Measurements from ENCODE around the gene CIPC. TPM values are rescaled to one million over a fixed set of nuclear protein-coding genes. Genes with fewer than 3 reads are reported as not detected.

CIPC gene
- total RNA-seq, 1 experiment from 2014 or later = 20.6 TPM

DNA sequence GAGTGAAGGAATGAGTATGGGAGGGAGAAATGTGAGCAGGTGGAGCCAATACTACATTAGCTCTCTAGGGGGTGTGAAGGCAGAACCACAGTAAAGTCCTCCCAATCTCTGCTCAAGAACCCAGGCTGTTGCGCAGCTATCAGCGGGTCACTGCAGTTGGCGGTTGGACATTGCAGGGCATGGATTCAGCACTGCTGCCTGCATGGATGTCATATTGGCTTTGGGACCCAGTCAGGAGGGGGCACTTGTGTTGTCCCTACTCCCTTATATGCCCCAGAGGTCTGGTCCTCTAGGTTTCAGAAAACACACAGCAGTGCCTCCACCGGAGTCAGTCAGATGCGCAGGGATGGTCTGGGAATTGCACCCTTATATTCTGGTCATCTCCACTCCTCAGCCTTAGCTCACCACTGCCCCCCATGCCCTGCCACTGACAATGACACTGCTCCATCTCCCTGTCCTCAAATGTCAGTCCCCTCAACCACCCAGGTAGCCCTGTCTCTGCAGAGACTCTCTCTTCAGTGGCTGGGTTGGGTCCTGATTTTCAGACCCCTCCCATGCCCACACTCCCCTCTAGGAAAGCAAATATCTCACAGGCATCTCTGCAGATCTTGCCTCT, 33.9 kb downstream of the CIPC start:
- H3K36me3 ChIP-seq (ENCODE audit: control insufficient read depth in 1 of 2, insufficient read depth in 2 of 2, low read length in 2 of 2) = no peaks in the 10 kb centered on the region
- no peaks in the 10 kb centered on the region for H3K27me3 ChIP-seq (ENCODE audit: insufficient read depth, low read length)
- H3K9me2 ChIP-seq (ENCODE audit: insufficient read depth) = no peaks in the 10 kb centered on the region
- ATAC-seq = no peak
- ChIA-PET RAD21 (ENCODE audit: low non-redundant PET in 1 of 2, low total read pairs in 2 of 2, uncharacterized antibody in 2 of 2, unreplicated experiment in 2 of 2) (interaction anchor here in 1 of 2 experiments (0.9 kb wide), 1 partner anchor 8 kb away, joined by 3 read pairs; no protein-coding TSS in a partner anchor), POLR2A (no interaction called here), CTCF (interaction anchor here (1.0 kb wide), 1 partner anchor 9 kb away, joined by 3 read pairs; no protein-coding TSS in a partner anchor)
- H3K4me1 ChIP-seq (ENCODE audit: control insufficient read depth in 1 of 2, insufficient read depth in 2 of 2, low read length in 2 of 2) = peaks cover 23 to 42% of the 10 kb centered on the region in 2 experiments
- no peak overlapping the region for H2AFZ ChIP-seq (ENCODE audit: low read depth, low read length, poor library complexity, severe bottlenecking)
- H3K4me3 ChIP-seq (replicated peaks in 1 of 2; ENCODE audit: low read depth in 1 of 2, low read length in 2 of 2) = no peak overlapping the region
- H3K79me2 ChIP-seq (ENCODE audit: insufficient read depth, low read length) = no peaks in the 10 kb centered on the region
- H3K4me2 ChIP-seq (ENCODE audit: low read length) = no peak overlapping the region
- DNase-seq (ENCODE audit: low read depth, low spot score) = no peak
- H3K9ac ChIP-seq (ENCODE audit: low read length) = no peak overlapping the region
- TF ChIP-seq FOSL1 (IDR thresholded peaks at IDR 0.05; ENCODE audit: low read depth) (no peak), POLR2AphosphoS5 (IDR thresholded peaks at IDR 0.05; ENCODE audit: low read depth, low read length) (no peak), EGR1 (IDR thresholded peaks at IDR 0.05; ENCODE audit: low read depth) (no peak), JUND (IDR thresholded peaks at IDR 0.05) (no peak), ZNF274 (IDR thresholded peaks at IDR 0.05; ENCODE audit: low read depth, low read length) (no peak)
- TF ChIP-seq, protein P1, sequence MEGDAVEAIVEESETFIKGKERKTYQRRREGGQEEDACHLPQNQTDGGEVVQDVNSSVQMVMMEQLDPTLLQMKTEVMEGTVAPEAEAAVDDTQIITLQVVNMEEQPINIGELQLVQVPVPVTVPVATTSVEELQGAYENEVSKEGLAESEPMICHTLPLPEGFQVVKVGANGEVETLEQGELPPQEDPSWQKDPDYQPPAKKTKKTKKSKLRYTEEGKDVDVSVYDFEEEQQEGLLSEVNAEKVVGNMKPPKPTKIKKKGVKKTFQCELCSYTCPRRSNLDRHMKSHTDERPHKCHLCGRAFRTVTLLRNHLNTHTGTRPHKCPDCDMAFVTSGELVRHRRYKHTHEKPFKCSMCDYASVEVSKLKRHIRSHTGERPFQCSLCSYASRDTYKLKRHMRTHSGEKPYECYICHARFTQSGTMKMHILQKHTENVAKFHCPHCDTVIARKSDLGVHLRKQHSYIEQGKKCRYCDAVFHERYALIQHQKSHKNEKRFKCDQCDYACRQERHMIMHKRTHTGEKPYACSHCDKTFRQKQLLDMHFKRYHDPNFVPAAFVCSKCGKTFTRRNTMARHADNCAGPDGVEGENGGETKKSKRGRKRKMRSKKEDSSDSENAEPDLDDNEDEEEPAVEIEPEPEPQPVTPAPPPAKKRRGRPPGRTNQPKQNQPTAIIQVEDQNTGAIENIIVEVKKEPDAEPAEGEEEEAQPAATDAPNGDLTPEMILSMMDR (IDR thresholded peaks at IDR 0.05 in 2 of 3, conservative IDR thresholded peaks at IDR 0.05 in 1 of 3; ENCODE audit: borderline replicate concordance in 1 of 3, insufficient read depth in 1 of 3, low read depth in 2 of 3, low read length in 2 of 3) = peak in 2 of 3 experiments; percentile 37 to 40; a peak in 3 of 6 replicates
- no peaks in the 10 kb centered on the region for H3K9me3 ChIP-seq (ENCODE audit: control insufficient read depth in 1 of 2, insufficient read depth in 1 of 2, low read depth in 1 of 2, low read length in 2 of 2)
- intact Hi-C loops (cut with micrococcal nuclease) = no loop called here
- no peak overlapping the region for H3K27ac ChIP-seq (ENCODE audit: low read depth, low read length)
- no peaks in the 10 kb centered on the region for H4K20me1 ChIP-seq (ENCODE audit: insufficient read depth)
- BruUV-seq (replicated peaks) = no TSS peak
